HG02973 (cell line): ENCODE measurements around the gene FOXJ3.

Experiments
- ATAC-seq: cut with Tn5 transposase; IDR thresholded peaks from one replicate; pipeline ENCODE4 v1.9.1; 2021; ENCODE audit warnings: moderate library complexity; ENCODE audit not compliant: unreplicated experiment

Gene FOXJ3

GRCh38 chr1:42334240-42335049 lies 590 bp downstream of the FOXJ3 start:
- peak; percentile 42 for ATAC-seq

GRCh38 chr1:42333662-42334239 lies 1.3 kb downstream of the FOXJ3 start:
- peak; percentile 12 for ATAC-seq

GRCh38 chr1:42332877-42333276 lies 2.2 kb downstream of the FOXJ3 start:
- no peak for ATAC-seq

- ATAC-seq, result no peak
Measured at GRCh38 chr1:42330215-42330614, 4.8 kb downstream of the FOXJ3 start.

GRCh38 chr1:42328916-42329496 lies 6.0 kb downstream of the FOXJ3 start:
- no peak for ATAC-seq

GRCh38 chr1:42328047-42328625 lies 6.9 kb downstream of the FOXJ3 start:
- no peak for ATAC-seq

- ATAC-seq, result no peak
Measured at GRCh38 chr1:42325014-42325402, 10.0 kb downstream of the FOXJ3 start.

- no peak for ATAC-seq
Measured at GRCh38 chr1:42324398-42325013, 10.5 kb downstream of the FOXJ3 start.

- ATAC-seq, result no peak
Measured at GRCh38 chr1:42323551-42323950, 11.5 kb downstream of the FOXJ3 start.

- ATAC-seq, result no peak
Measured at GRCh38 chr1:42322577-42322976, 12.5 kb downstream of the FOXJ3 start.

- no peak for ATAC-seq
Measured at GRCh38 chr1:42321731-42322130, 13.3 kb downstream of the FOXJ3 start.

- ATAC-seq, result no peak
Measured at GRCh38 chr1:42320708-42321107, 14.3 kb downstream of the FOXJ3 start.

GRCh38 chr1:42319871-42320484 lies 15.1 kb downstream of the FOXJ3 start:
- ATAC-seq, result no peak

- no peak for ATAC-seq
Measured at GRCh38 chr1:42319128-42319851, 15.7 kb downstream of the FOXJ3 start.

- no peak for ATAC-seq
Measured at GRCh38 chr1:42318601-42319000, 16.4 kb downstream of the FOXJ3 start.

- ATAC-seq, result no peak
Measured at GRCh38 chr1:42317308-42317707, 17.7 kb downstream of the FOXJ3 start.

GRCh38 chr1:42316292-42316691 lies 18.7 kb downstream of the FOXJ3 start:
- ATAC-seq, result no peak

- ATAC-seq, result no peak
Measured at GRCh38 chr1:42315500-42315899, 19.5 kb downstream of the FOXJ3 start.

- no peak for ATAC-seq
Measured at GRCh38 chr1:42313970-42314369, 21.1 kb downstream of the FOXJ3 start.

- ATAC-seq, result no peak
Measured at GRCh38 chr1:42312576-42313212, 22.3 kb downstream of the FOXJ3 start.
